Activated CD4-positive, CD25-positive, alpha-beta regulatory T cell treated with anti-CD3 and anti-CD28 coated beads, Interleukin-2, amount 50 U/mL, for 72 hours (primary cell): ENCODE measurements around the gene NFAM1.

Source experiments
- DNase-seq: peaks from one replicate; pipeline ENCODE4 v3.0.0; 2021

NFAM1 gene

GRCh38 chr22:42432020-42432596, at the start of gene NFAM1:
TSS of gene NFAM1 (minus strand) at chr22:42432403. CDS start at chr22:42432357, 46 bp downstream.
- no peak for DNase-seq

- DNase-seq = no peak
Observed at GRCh38 chr22:42475122-42475521, 42.9 kb upstream of the NFAM1 start.

- no peak for DNase-seq
Observed at GRCh38 chr22:42473484-42474193, 41.4 kb upstream of the NFAM1 start.

GRCh38 chr22:42472671-42473070, 40.5 kb upstream of the NFAM1 start:
- DNase-seq = no peak

- DNase-seq = no peak
Observed at GRCh38 chr22:42471441-42471840, 39.2 kb upstream of the NFAM1 start.

GRCh38 chr22:42470366-42471082, 38.3 kb upstream of the NFAM1 start:
- DNase-seq = no peak

- no peak for DNase-seq
Observed at GRCh38 chr22:42468841-42469240, 36.6 kb upstream of the NFAM1 start.

- DNase-seq = no peak
Observed at GRCh38 chr22:42462016-42462415, 29.8 kb upstream of the NFAM1 start.

- DNase-seq = no peak
Observed at GRCh38 chr22:42461511-42461910, 29.3 kb upstream of the NFAM1 start.

- no peak for DNase-seq
Observed at GRCh38 chr22:42459287-42460063, 27.3 kb upstream of the NFAM1 start.

GRCh38 chr22:42452916-42453315, 20.7 kb upstream of the NFAM1 start:
- no peak for DNase-seq

GRCh38 chr22:42452456-42452855, 20.3 kb upstream of the NFAM1 start:
- DNase-seq = no peak

GRCh38 chr22:42451499-42452145, 19.4 kb upstream of the NFAM1 start:
- DNase-seq = no peak

- DNase-seq = no peak
Observed at GRCh38 chr22:42450862-42451261, 18.7 kb upstream of the NFAM1 start.

- no peak for DNase-seq
Observed at GRCh38 chr22:42446151-42446550, 13.9 kb upstream of the NFAM1 start.

GRCh38 chr22:42444077-42444904, 12.1 kb upstream of the NFAM1 start:
- DNase-seq = peak; percentile 76

GRCh38 chr22:42443240-42444076, 11.3 kb upstream of the NFAM1 start:
- no peak for DNase-seq

GRCh38 chr22:42442748-42443147, 10.5 kb upstream of the NFAM1 start:
- DNase-seq = no peak

- no peak for DNase-seq
Observed at GRCh38 chr22:42440728-42441127, 8.5 kb upstream of the NFAM1 start.

- no peak for DNase-seq
Observed at GRCh38 chr22:42439821-42440674, 7.8 kb upstream of the NFAM1 start.
